GM12864 (cell line): Measurements from ENCODE around the gene KCND1.

ENCODE experiments used
- DNase-seq: peaks from one replicate; pipeline ENCODE4 v3.0.0-alpha.2; 2011; ENCODE audit warnings: low read depth
- H3K4me3 ChIP-seq: 2 replicates; pipeline ENCODE4 v1.5.1; 2011; ENCODE audit warnings: mild to moderate bottlenecking, low read depth, low read length, control low read depth
- TF ChIP-seq, protein P1 (sequence below): IDR thresholded peaks from 2 replicates; pipeline ENCODE4 v1.5.1; 2011; ENCODE audit warnings: low read depth, mild to moderate bottlenecking, moderate library complexity, low read length, control low read depth, inconsistent platforms; ENCODE audit errors: missing control alignments

Gene KCND1

DNA sequence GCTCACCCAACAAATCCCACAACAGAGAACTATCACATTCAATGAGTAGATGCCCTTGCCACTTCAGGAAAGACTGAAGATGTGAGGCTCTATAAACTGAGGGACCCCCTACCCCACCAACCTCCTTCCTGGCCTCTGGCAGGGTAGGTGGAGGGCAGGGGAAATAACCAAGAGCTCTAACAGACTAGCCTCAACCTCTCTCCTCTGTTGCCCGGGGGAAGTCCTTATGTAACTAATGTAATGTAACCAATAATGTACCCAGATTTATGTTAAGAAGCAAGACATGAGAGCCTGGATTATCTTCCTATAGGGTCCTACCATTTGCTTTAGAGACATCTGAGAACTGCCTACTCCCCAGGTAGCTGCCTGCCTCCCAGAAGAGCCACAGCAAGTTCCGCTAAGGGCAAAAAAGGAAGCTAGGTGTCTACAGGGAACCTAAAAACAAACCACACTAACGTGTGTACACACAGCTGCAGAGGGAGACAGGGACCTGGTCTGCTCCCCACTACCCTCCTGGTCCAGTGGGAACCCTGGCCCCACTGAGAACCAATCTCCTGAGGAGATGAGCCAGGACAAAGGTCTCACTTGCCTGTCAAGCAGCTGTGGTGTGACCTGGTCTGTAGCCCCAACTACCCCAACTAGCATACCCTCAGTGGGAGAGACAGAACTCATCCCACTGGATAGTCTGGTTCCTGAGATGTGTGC lies 32.0 kb downstream of the KCND1 start:
- TF ChIP-seq, protein P1, sequence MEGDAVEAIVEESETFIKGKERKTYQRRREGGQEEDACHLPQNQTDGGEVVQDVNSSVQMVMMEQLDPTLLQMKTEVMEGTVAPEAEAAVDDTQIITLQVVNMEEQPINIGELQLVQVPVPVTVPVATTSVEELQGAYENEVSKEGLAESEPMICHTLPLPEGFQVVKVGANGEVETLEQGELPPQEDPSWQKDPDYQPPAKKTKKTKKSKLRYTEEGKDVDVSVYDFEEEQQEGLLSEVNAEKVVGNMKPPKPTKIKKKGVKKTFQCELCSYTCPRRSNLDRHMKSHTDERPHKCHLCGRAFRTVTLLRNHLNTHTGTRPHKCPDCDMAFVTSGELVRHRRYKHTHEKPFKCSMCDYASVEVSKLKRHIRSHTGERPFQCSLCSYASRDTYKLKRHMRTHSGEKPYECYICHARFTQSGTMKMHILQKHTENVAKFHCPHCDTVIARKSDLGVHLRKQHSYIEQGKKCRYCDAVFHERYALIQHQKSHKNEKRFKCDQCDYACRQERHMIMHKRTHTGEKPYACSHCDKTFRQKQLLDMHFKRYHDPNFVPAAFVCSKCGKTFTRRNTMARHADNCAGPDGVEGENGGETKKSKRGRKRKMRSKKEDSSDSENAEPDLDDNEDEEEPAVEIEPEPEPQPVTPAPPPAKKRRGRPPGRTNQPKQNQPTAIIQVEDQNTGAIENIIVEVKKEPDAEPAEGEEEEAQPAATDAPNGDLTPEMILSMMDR, result no peak
- no peak overlapping the region for H3K4me3 ChIP-seq
- no peak for DNase-seq

DNA sequence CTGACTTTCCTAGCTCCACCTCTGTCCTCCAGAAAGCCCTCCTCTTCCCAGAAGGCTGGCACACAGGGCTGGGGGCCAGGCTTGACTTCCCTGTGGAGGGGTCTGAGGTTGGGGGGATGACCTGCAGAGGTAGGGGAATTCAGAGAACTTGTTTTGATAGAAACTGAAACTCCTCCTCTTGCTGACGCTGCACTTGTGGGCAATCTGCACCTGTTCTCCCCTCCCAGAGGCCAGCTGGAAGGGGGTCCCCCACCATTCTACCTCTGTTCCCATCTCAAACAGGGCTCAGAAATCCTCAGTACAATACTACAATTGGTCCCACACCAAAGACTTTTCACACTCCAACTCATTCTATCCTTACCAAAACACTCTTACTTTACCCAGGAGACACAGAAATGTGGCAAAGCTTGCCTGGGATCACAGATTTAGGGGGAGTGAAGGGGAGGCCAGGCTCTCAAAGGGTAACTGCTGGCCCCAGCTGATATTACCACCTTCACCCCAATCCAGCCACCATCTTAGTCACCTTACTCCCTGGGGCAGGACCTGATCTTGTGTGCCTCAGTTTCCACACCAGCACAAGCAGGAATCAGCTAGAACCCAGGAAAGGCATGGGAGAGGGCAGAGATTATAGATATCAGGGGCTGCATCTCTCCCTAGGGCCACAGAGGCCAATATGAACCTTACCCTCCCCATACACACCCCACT lies 32.8 kb downstream of the KCND1 start:
- TF ChIP-seq, protein P1, result no peak
- DNase-seq, result peak; percentile 64
- no peak overlapping the region for H3K4me3 ChIP-seq

DNA sequence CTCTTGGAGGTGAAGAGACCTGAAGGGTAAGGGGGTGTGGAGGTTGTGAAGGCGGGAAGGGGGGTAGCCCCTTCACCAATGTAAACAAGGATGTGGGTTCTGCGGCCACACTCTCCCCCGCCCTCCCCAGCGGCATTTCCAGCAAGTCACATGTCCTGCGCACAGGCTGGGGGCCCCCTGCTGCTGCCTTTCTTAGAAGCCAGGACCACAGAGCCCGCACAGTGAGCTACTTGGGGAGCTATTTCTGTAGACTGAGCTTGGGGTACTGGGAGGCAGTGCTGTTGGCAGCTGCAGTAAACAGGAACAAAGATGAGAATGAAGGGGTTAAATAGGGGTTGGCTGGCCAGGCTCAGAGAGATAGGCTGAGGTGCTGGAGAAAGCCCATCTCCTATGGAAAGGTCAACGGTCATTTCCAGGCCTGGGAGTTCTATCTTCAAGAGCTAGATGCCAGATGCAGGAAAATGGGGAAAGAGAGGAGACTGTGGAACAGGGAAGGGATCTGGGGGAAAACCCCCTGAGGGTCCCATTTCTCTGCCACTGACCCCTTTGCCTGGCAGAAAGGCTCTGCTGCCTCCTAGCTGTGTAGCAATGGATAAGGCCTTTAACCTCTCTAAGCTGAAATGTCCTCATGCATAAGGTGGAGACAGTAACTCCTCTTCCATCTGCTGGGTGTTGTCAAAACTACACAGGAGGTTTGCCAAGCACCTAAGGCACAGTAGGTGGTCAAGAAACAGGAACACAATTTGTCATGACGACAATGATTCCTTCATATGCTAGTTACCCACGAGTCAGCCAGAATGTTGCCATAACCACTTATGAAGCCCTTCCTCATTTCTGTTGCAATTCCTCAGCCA lies 34.4 kb downstream of the KCND1 start:
- peak overlapping the region; percentile 20 for H3K4me3 ChIP-seq
- DNase-seq, result peak; percentile 81
- TF ChIP-seq, protein P1, result peak; percentile 39

DNA sequence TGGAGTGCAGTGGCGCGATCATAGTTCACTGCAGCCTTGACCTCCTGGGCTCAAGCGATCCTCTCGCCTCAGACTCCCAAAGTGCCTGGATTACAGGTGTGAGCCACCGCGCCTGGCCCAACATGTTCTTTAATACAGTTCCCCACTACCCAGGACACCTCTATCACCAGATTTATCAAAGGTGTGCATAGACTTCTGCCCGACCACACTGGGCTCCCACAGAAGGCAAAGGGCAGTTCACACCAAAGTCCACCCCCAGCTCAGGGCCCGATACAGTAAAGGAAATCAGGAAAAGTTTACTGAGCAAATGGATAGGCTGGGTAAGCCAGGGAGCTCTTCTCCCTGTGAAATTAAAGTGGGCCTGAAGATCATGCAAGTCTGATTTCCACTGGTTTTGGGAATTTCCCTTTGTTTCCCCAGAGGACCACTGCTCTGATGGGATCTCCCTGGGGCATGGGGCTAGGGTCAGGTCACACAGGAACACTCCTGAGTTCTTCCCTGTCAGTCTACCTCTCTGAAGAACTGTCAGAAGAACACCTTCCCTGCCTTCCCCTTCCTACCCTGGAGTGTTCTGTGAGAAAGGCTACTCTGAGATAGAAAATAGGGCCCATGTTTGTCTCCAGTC lies 35.1 kb downstream of the KCND1 start:
- TF ChIP-seq, protein P1, result no peak
- H3K4me3 ChIP-seq, result no peak overlapping the region
- no peak for DNase-seq

DNA sequence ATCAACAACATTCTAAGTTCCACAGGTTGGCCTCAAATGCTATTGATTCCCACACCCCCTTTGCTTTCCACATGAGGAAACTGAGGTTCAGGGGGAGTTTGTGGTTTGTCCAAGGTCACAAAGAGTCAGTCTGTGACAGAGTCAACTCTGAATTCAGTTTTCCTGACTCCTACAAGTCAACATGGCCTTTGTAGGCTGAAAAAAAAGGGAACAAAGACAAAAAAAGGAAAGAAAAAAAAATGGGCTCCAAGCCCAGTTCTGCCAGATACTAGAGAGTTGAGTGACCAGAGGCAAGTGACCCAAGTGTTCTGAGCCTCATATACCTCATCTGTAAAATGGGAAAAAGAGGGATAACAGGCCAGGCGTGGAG lies 36.4 kb downstream of the KCND1 start:
- TF ChIP-seq, protein P1, result no peak
- H3K4me3 ChIP-seq, result no peak overlapping the region

DNA sequence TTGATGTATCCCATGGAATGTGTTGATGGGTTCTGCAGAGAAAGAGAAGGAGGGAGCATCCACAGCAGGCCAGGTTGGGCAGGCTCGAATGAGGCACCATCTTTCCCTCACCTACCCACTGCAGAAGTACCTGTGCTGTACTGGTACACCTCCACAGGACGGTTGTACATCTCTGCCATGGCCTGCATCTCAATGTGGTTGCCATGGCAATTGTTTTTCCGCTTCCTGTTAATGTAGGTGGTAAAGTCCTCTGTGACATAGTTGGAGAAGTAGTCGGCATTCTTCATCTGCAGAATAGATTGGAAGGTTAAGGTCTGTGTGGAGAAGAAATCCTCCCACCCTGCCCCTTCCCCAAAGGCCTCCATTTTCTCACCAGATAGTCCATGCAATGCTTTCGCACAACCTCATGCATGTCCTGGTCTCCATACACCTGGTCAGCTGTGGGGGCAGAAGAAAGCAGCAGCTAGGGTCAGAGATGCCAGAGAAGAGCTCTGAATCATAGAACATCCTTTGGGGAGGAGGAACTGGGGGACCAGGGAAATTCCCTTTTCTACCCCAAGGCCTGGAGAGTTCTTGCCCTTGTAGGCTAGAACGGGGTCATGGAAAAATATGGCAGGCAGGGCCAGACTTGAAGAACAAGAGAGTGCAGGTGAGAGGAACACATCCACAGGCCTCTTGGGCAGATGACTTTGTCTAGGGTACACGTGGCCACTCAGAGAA lies 36.9 kb downstream of the KCND1 start:
- H3K4me3 ChIP-seq, result no peak overlapping the region
- TF ChIP-seq, protein P1, result no peak
- DNase-seq, result no peak

More for the DNA sequence above, 36.4 kb downstream of the KCND1 start:
- no peak for DNase-seq
